ENCODE measurements around the gene EPS8L1.
A peak's percentile ranks its signal among the peaks of the same experiment; 100 is the strongest.

EPS8L1 gene

GRCh38 chr19:55113570-55114039 lies 37.9 kb downstream of the EPS8L1 start:
- no peak for DNase-seq (ENCODE audit: low read depth)
- no peak overlapping the region for H3K4me3 ChIP-seq (ENCODE audit: low read depth, low read length)
- no peak for TF ChIP-seq CTCF (IDR thresholded peaks at IDR 0.05; ENCODE audit: low read depth, low read length, missing control alignments)

GRCh38 chr19:55114566-55115145 lies 39.0 kb downstream of the EPS8L1 start:
- H3K4me3 ChIP-seq (ENCODE audit: low read depth, low read length): no peak overlapping the region
- TF ChIP-seq CTCF (IDR thresholded peaks at IDR 0.05; ENCODE audit: low read depth, low read length, missing control alignments): no peak
- no peak for DNase-seq (ENCODE audit: low read depth)

GRCh38 chr19:55115446-55116065 lies 39.9 kb downstream of the EPS8L1 start:
- DNase-seq (ENCODE audit: low read depth): no peak
- peak overlapping the region; percentile 77 for H3K4me3 ChIP-seq (ENCODE audit: low read depth, low read length)
- TF ChIP-seq CTCF (IDR thresholded peaks at IDR 0.05; ENCODE audit: low read depth, low read length, missing control alignments): no peak

DNA sequence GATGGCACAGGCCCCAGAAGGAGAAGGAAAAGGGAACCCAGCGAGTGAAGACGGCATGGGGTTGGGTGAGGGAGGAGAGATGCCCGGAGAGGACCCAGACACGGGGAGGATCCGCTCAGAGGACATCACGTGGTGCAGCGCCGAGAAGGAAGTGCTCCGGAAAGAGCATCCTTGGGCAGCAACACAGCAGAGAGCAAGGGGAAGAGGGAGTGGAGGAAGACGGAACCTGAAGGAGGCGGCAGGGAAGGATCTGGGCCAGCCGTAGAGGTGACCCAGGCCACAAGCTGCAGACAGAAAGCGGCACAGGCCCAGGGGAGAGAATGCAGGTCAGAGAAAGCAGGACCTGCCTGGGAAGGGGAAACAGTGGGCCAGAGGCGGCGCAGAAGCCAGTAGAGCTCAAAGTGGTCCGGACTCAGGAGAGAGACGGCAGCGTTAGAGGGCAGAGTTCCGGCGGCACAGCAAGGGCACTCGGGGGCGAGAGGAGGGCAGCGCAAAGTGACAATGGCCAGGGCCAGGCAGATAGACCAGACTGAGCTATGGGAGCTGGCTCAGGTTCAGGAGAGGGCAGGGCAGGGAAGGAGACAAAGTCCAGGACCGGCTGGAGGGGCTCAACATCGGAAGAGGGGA lies 40.7 kb downstream of the EPS8L1 start:
- H3K4me3 ChIP-seq (ENCODE audit: low read depth, low read length): peak overlapping the region; percentile 77
- TF ChIP-seq CTCF (IDR thresholded peaks at IDR 0.05; ENCODE audit: low read depth, low read length, missing control alignments): no peak
- DNase-seq (ENCODE audit: low read depth): no peak

DNA sequence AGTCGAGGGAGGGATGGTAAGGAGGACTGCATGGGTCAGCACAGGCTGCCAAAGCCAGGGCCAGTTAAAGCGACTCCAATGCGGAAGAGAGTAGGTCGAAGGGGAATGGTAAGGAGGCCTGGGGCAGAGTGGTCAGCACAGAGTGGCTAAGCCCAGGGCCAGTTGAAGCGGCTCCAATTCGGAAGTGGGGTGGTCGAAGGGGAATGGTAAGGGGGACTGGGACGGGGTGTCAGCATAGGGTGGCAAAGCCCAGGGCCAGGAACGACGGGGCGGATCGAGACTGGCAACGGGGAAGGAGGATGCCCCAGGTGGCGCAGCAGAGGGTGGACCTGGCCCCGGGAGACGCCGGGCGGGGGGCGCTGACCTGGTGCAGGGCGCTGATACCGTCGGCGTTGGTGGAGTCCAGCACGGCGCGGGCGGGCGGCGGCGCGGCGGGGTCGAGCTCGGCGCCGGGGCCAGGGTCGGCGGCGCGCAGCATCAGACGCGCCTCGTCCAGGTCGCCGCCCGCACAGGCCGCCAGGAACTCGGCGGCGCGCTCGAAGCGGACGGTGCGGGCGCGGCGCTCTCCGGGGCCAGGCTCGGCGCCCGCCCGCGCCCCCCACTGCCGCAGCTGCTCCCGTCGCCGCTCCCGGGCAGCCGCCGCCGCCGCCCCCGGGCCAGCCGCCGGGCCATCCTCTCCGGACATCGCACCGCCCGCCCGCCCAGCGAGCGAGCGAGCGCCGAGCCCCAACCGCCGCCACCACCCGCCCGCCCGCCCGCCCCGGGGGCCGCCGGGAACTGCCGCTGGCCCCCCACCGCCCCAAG lies 41.4 kb downstream of the EPS8L1 start, which contains the start of gene PPP1R12C:
TSS of gene PPP1R12C (minus strand) at position 779 of the 804 bp plus-strand sequence. CDS start at position 685, 94 bp downstream.
- no peak for TF ChIP-seq CTCF (IDR thresholded peaks at IDR 0.05; ENCODE audit: low read depth, low read length, missing control alignments)
- H3K4me3 ChIP-seq (ENCODE audit: low read depth, low read length): peak within 1 kb of the TSS; percentile 77
- DNase-seq (ENCODE audit: low read depth): no peak

- no peak for TF ChIP-seq CTCF (IDR thresholded peaks at IDR 0.05; ENCODE audit: low read depth, low read length, missing control alignments)
- H3K4me3 ChIP-seq (ENCODE audit: low read depth, low read length): peak overlapping the region; percentile 70
- DNase-seq (ENCODE audit: low read depth): peak; percentile 95
These were observed 42.2 kb downstream of the EPS8L1 start for GRCh38 chr19:55117663-55118391.

Measured in GM12864 (cell line).